NCI-H2107 treated with DMSO at 0.1 percent for 48 hours (cell line): ENCODE measurements around the gene CDH4.
"Not testable (repeated sequence)": the region's sequence is repeated elsewhere in the genome, so short reads cannot be mapped to it uniquely, and the experiment has no call there.

Source experiments
- DNase-seq: peaks from one replicate; lab custom pipeline; 2025; ENCODE audit not compliant: unreplicated experiment; lab: John Stamatoyannopoulos, UW

CDH4 gene

GRCh38 chr20:61847420-61847748 is 595.3 kb downstream of the CDH4 start:
- DNase-seq = no peak

DNA sequence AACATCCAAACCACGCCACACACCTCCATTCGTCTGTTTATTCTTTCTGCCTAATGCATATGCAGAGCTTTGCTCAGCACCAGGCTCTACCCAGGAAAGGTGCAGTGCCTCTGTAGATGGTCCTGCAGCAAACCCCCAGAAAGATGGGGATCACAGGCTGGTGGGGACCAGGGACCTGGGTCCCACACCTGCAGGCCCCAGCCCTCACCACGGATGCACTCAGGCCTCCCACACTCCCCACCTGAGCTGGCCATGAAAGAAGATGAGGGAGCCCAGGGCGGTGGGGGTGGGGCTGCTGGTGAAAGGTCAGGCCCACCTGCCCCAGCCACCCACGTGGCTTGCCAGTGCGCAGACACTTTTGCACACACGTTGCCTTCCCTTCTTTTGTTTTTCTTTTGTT is 595.9 kb downstream of the CDH4 start:
- DNase-seq = no peak

- no peak for DNase-seq
Measured at GRCh38 chr20:61848851-61849250, 596.8 kb downstream of the CDH4 start.

GRCh38 chr20:61849376-61849775 is 597.3 kb downstream of the CDH4 start:
- no peak for DNase-seq

GRCh38 chr20:61849822-61850221 is 597.8 kb downstream of the CDH4 start:
- DNase-seq = no peak

DNA sequence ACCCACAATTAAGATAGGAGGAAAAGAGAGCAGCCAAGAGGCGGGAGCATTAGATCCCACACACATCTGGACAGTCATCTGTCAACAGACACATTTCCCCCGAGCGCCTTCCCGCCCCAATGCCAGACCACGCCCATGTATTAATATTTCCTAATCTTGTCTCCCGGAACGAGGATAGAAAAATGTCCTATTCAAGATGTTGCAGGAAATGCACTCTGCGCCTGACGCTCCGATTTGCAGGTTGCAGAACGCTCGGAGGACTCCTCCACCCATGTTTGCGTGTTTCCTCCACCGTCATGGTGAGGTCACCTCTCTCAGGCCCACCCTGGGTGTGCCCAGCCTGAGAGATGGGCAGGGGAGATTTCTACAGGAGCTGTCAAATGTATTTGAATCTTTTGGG is 598.4 kb downstream of the CDH4 start:
- DNase-seq = no peak

DNA sequence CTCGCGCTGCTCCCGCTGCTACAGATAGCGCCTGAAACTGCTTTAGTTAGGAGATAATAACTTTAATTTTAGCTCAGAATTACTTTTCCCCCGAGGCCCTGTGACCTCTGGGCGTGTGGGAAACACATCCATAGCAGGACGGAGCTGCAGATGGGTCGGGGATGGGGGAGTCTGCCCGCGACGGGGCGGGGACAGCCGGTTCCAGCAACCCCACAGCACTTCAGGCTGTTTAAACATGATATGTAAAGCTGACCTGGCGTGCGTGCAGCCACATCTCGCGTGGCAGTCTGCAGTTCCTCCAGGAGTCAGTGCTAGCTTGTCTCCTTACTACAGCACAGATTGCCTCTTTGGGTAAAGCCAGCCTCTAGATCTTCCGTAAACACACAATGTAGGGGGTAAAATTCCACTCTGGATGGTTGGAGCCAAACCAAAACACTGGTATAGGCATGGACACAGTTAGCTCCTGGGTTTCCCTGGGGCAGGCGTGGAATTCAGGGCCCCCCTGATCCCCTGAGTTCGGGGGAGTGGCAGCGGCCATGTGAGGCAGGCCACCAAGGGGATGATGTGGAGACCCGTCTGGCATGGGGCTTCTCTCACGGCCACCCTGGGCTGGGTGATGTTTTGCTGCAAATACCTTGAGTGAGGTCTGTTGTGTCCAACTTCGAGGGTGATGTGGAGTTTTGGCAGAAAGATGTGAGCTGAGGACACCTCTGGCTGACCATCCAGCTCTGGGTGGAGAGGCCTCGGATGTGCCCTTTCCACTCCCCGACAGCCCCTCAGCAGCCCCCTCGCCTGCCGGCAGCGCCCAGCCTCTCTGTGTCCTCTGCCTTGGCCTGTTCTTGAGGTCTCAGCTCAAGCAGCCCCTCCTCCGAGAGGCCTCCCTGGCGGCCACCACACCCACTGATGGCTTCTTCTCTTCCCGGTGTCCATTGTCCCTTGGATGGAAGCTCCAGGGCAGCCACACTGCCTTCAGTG is 599.2 kb downstream of the CDH4 start:
- no peak for DNase-seq

DNA sequence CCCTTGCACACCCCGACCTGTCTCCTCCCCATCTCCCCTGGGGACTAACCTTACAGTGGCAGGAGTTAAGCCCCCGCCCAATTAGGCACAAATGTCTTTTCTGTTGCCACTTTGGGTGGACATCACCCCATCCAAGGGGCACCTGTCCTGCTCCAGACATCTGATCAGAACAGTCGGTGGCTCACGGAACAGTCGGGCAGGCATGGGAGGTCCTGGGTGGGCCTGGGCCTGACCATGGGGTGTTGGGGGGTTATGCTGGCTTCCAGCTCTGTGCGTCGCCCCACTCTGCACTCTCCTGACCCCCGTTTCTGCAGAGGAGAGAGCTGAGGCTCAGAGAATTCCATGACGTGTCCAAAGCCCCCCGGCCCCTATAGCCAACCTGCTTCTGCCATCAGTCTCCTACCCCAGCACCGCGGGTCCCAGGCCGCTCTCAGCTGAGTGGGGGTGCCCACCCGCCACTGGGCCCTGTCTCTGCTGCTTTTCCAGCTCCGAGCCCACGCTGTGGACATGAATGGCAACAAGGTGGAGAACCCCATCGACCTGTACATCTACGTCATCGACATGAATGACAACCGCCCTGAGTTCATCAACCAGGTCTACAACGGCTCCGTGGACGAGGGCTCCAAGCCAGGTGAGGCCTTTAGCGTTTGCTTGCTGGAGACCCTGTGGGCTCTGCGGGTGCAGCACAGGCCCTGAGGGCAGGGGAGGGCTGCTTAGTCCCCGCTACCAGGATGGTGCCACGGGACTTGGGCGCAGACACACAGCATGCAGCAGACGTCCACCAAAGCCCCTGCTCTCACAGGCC is 600.4 kb downstream of the CDH4 start:
- DNase-seq = no peak

GRCh38 chr20:61853073-61854005 is 601.3 kb downstream of the CDH4 start:
- no peak for DNase-seq

- DNase-seq = not testable (repeated sequence)
Measured at GRCh38 chr20:61854538-61854937, 602.5 kb downstream of the CDH4 start.

DNA sequence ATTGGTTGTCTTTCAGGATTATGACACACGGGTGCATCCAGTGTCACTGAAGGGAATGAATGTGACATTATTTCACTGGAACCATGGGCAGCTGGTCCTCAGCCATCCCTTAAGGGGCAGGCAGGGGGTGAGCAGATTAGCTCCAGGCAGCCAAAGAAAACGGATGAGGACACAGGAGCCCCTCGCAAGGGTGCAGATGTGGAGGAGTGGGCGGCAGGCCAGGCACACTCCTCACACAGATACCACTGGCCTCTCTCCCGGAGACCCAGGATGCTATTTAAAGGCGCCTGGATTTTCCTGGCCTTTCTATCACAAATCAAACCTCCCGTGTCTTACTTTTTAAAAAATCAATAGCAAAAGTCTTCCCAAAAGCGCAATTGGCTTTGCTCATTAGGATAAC is 603.2 kb downstream of the CDH4 start:
- DNase-seq = no peak

DNA sequence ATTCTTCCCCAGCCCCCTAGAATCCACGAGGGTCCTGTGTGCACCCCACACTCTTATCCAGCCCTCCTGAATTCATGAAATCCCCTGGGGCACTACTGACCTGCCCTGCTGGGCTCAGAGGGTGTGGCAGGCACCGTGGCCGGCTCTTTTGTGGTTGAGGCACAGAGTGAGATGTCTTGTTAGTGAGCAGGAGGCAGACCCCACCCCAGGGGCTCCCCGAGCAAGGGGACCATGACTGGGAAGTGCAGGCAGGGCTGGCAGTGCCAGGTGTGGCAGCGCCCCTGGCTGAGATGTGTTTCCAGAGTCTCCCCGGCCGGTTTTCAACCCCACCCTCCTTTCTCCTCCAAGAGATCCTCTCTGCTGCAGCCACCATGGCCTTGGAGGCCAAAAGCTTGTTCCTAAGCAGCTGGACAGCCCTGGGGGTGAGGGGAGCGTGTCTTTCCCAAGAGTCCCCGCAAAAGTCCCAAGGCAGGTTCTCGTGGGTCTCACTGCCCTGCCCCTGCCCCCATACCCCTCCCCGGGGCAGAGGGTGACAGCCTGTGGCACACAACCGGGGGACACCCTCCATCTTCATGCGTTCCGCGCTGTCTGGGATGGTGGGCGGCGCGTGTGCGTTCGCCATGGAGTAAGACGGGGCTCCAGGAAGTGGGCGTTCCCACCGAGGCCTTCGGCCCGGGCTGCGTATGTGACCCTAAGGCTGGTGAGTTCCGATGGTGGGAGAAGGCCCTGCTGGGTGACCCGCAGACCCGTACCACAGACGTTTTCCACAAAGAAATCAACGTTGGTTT is 604.8 kb downstream of the CDH4 start:
- DNase-seq = no peak

GRCh38 chr20:61857414-61857775 is 605.3 kb downstream of the CDH4 start:
- no peak for DNase-seq

DNA sequence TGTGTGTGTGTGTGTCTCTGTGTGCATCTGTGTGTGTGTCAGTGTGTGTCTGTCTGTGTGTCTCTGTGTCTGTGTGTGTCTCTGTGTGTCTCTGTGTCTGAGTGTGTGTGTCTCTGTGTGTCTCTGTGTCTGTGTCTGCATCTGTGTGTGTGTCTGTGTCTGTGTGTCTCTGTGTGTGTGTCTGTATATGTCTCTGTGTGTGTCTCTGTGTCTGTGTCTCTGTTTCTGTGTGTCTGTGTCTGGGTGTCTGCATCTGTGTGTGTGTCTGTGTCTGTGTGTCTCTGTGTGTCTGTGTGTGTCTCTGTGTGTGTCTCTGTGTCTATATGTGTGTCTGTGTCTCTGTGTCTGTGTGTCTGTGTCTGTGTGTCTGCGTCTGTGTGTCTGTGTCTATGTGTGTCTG is 605.8 kb downstream of the CDH4 start:
- DNase-seq = no peak

DNA sequence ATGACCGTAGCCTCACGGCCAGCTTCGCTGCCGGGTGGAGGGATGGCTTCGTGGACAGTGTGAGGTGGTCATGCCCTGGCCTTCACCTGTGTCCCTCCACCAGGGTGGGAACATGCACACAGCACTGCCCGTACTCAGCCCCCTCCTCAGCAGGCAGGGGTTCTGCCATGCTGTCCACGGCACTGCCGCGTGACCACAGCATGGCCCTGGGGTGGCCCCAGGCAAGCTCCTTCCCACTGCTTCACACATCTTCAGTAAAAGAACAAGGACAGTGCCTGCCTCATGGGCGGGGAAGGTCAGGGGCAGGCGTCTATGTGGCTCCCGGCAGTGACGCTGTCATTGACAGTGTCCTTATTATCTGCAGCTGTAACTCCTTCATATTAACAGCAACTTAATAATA is 607.7 kb downstream of the CDH4 start:
- no peak for DNase-seq

GRCh38 chr20:61860260-61860987 is 608.4 kb downstream of the CDH4 start:
- no peak for DNase-seq

DNA sequence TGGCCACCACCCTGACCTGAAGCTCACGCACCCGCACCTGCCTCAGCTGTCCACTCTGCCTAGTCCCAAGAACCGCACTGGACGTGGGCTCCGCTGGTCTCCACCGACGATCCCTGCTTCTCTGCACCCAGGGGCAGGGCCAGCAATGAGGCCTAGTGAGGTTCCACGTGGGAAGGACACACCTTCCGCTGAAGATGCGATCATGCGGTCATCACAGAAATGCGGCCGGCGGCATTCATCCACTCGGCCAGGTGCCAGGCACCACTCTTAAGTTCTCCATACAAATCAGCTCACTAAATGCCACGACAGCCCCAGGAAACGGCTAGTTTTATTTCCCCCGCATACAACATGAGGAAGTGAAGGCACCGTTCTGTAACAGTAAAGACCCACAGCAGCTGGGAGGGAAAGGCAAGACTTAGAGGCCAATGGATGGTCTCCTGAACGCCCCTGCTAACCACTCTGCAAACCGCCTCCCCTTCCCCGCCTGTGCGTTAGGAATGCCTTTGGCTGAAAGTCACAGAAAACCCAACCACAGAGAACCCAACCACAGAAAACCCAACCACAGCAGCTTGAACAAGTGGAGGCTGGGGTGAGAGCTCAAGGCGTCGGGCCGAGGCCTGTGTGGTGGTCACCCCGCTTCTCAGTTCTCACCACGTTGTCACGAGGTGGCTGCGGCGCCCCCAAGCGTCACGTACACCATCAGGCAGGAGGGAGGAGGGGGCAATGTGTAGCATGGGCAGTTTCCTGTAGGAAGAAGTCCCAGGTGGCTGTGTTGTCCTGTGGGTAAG is 609.2 kb downstream of the CDH4 start:
- no peak for DNase-seq

DNA sequence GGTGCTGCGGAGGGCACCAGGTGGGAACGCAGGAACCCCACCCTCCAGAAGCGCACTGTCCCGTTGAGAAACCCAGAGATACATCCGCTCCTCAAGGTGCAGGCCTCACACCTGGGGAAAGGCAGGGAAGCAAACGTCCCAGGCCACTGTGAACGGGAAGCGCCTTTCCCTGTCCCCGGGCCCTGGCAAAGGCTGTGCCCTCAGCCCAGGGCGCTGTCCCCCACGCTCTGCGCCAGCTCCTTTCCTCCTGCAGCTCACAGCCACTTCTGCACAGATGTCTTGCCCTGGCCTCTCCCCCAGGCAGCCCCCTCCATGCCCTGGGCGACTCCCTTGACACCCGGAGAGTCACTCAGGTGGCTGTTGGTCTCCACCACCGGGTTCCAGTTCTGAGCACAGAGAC is 609.8 kb downstream of the CDH4 start:
- no peak for DNase-seq

- DNase-seq = no peak
Measured at GRCh38 chr20:61862881-61863280, 610.8 kb downstream of the CDH4 start.
